Transverse colon (tissue), 4 donors: Measurements from ENCODE around the gene YIPF5. TPM values are rescaled to one million over a fixed set of nuclear protein-coding genes. Genes with fewer than 3 reads are reported as not detected.

Experiments used
- DNase-seq: peaks from one replicate; pipeline ENCODE4 v3.0.0-alpha.2; 2019
- H3K27ac ChIP-seq, 4 donors: fragments of 200-600 bp; sonication (generic); 2 replicates each; pipeline ENCODE4 v1.5.1; 2016 to 2018; ENCODE audit warnings: inconsistent platforms in 4 of 4
- H3K27me3 ChIP-seq: fragments of 200-600 bp; sonication (generic); 2 replicates; pipeline ENCODE4 v1.5.1; 2017; ENCODE audit warnings: inconsistent platforms
- H3K36me3 ChIP-seq, 4 donors: fragments of 200-600 bp; sonication (generic); 2 replicates each; pipeline ENCODE4 v1.5.1; 2017 to 2019; ENCODE audit warnings: inconsistent platforms in 4 of 4
- H3K4me1 ChIP-seq, 4 donors: fragments of 200-600 bp; sonication (generic); 2 replicates each; pipeline ENCODE4 v1.5.1; 2017 to 2020; ENCODE audit warnings: inconsistent platforms in 4 of 4
- H3K4me3 ChIP-seq, 4 donors: fragments of 200-600 bp; sonication (generic); 1 replicate in 1 of 4; 2 replicates in 3 of 4; pipeline versions ENCODE4 v1.5.1 to v1.6.1; 2017 to 2019; ENCODE audit warnings: inconsistent platforms in 4 of 4
- H3K9me3 ChIP-seq, 2 donors: fragments of 200-600 bp; sonication (generic); 2 replicates each; pipeline ENCODE4 v1.5.1; 2017 to 2019; ENCODE audit warnings: inconsistent platforms in 2 of 2
- CTCF ChIP-seq, 5 experiments: fragments of 200-600 bp in 3 of 5; fragments of 450-650 bp in 2 of 5; sonication (generic) in 3 of 5; IDR thresholded peaks; 1 replicate in 2 of 5; 2 replicates in 3 of 5; pipeline ENCODE4 v1.5.1; 2016 to 2017; ENCODE audit warnings: antibody characterized with exemption in 5 of 5, inconsistent platforms in 3 of 5, mild to moderate bottlenecking in 2 of 5, moderate library complexity in 1 of 5
- EP300 ChIP-seq: sonication (generic); formaldehyde crosslinking; IDR thresholded peaks from one replicate; pipeline ENCODE4 v1.6.1; 2017; ENCODE audit warnings: antibody characterized with exemption, low read depth
- POLR2A ChIP-seq: fragments of 450-650 bp; IDR thresholded peaks from one replicate; pipeline ENCODE4 v1.6.1; 2016; ENCODE audit warnings: antibody characterized with exemption, mild to moderate bottlenecking, moderate library complexity
- POLR2AphosphoS5 ChIP-seq, 3 donors: sonication (generic); formaldehyde crosslinking; IDR thresholded peaks; one replicate each; pipeline ENCODE4 v1.6.1; 2016; ENCODE audit warnings: antibody characterized with exemption in 3 of 3
- WGBS, 2 donors: methylation state at CpG; one replicate each; pipeline ENCODE4 v1.1.5; 2018; ENCODE audit warnings: low coverage in 1 of 2; 5-methylcytosine and 5-hydroxymethylcytosine counted together
- in situ Hi-C, 4 donors: fragments of 200-750 bp; cut with MboI; loops; one replicate each; pipeline versions ENCODE4 v1.15.0 to v1.15.1; 2017; ENCODE audit warnings: low sequenced_read_pairs in 3 of 4, low pct_ligation_motif_present in 1 of 4, low pct_unique_long_range_greater_than_20kb in 1 of 4
- intact Hi-C: fragments of 100-400 bp; cut with DNase I; formaldehyde crosslinking; loops from one replicate; pipeline ENCODE4 v1.15.1; 2023; ENCODE audit warnings: low total_unique reads
- total RNA-seq, 4 donors: library from RNA; depleted of rRNA; stranded (reverse); fragments of >200 nt; gene quantifications; one replicate each; pipeline ENCODE4 v1.1.0, GENCODE V29; 2016

YIPF5 gene
- total RNA-seq, 4 donors from 2014 or later = 10.1 to 44.4 (median 25.6) TPM

DNA sequence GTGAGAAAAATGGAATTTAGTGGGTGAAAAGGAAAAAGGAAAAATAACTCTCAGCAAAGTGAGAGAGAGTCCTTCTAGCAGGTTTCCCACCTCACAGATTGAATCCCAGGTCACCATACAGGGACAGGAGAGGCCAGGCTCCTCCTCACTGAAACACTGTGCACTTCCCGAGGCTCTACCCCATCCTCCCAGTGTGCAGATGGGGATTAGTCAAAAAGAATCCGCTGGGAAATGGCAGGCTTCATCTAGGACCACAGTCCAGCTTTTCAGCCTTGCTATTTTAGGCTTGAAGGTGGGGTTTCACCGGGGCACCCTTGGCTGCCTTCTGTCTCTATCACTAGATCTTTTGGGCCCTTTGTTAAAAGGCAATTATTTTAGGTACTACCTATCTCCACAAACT lies 47.8 kb downstream of the YIPF5 start:
- in situ Hi-C loops (no loop called here), intact Hi-C loops (no loop called here)
- H3K4me3 ChIP-seq = no peak overlapping the region
- no peaks in the 10 kb centered on the region for H3K27me3 ChIP-seq
- no peaks in the 10 kb centered on the region for H3K9me3 ChIP-seq
- no peak overlapping the region for H3K27ac ChIP-seq
- DNase-seq = no peak
- no peak for TF ChIP-seq POLR2A
- TF ChIP-seq CTCF (IDR thresholded peaks at IDR 0.05) = no peak
- TF ChIP-seq POLR2AphosphoS5 (IDR thresholded peaks at IDR 0.05) = no peak
- no peak for TF ChIP-seq EP300
- H3K4me1 ChIP-seq = no peaks in the 10 kb centered on the region
- WGBS, 2 donors = 81% methylated on average over 3 of the region's 3 CpGs; no CpG with 5 or more reads in 1 of the 2 donors
- no peaks in the 10 kb centered on the region for H3K36me3 ChIP-seq

DNA sequence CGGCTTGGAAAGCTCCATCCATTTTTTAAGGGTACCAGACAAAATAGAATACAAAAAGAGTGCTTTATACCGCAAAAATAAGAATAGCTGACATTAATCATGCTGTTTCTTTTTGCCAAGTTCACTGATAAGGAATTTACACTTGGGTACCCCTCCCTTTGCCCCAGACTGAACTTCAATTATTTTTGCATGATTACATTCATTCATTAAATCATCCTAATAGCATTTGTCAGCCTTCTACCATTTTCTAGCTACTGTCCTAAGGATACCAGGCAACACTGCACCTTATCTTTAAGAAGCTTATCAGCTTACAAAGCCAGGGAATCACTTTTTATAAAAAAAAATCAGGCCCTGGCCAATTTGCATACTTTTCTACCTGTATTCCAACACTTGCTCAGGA lies 48.4 kb downstream of the YIPF5 start:
- H3K36me3 ChIP-seq = no peaks in the 10 kb centered on the region
- no peaks in the 10 kb centered on the region for H3K4me1 ChIP-seq
- H3K27me3 ChIP-seq = no peaks in the 10 kb centered on the region
- intact Hi-C loops = no loop called here
- WGBS, 2 donors = 76 to 91% methylated on average over 2 of the region's 2 CpGs
- no peak overlapping the region for H3K27ac ChIP-seq
- no peaks in the 10 kb centered on the region for H3K9me3 ChIP-seq
- in situ Hi-C loops = no loop called here
- no peak for DNase-seq
- no peak overlapping the region for H3K4me3 ChIP-seq
- no peak for TF ChIP-seq CTCF (IDR thresholded peaks at IDR 0.05)
- TF ChIP-seq POLR2A = no peak

GRCh38 chr5:144121577-144121976 lies 48.9 kb downstream of the YIPF5 start:
- TF ChIP-seq POLR2AphosphoS5 (IDR thresholded peaks at IDR 0.05) = no peak
- no peak for TF ChIP-seq CTCF (IDR thresholded peaks at IDR 0.05)
- TF ChIP-seq EP300 = no peak
- TF ChIP-seq POLR2A = no peak
- WGBS, 2 donors = 100% methylated on average over 1 of the region's 1 CpG
- H3K27me3 ChIP-seq = no peaks in the 10 kb centered on the region

GRCh38 chr5:144120661-144121180 lies 49.7 kb downstream of the YIPF5 start:
- intact Hi-C loops = no loop called here
- no peak for DNase-seq
- in situ Hi-C loops = no loop called here
- H3K9me3 ChIP-seq = no peaks in the 10 kb centered on the region
- H3K27ac ChIP-seq = no peak overlapping the region
- H3K4me1 ChIP-seq = no peaks in the 10 kb centered on the region
- no peaks in the 10 kb centered on the region for H3K27me3 ChIP-seq
- 70 to 72% methylated on average over 2 of the region's 2 CpGs for WGBS, 2 donors
- no peaks in the 10 kb centered on the region for H3K36me3 ChIP-seq
- no peak overlapping the region for H3K4me3 ChIP-seq
- TF ChIP-seq EP300 (no peak), CTCF (IDR thresholded peaks at IDR 0.05) (no peak), POLR2AphosphoS5 (IDR thresholded peaks at IDR 0.05) (no peak), POLR2A (no peak)

More at GRCh38 chr5:144121577-144121976, 48.9 kb downstream of the YIPF5 start:
- in situ Hi-C loops = no loop called here
- intact Hi-C loops = no loop called here
- Histone ChIP-seq H3K4me3 (no peak overlapping the region), H3K27ac (no peak overlapping the region), H3K36me3 (no peaks in the 10 kb centered on the region), H3K9me3 (no peaks in the 10 kb centered on the region), H3K4me1 (no peaks in the 10 kb centered on the region)
- DNase-seq = no peak
